Uterus (tissue), 4 donors: Measurements from ENCODE around the gene ASPDH. TPM values are rescaled to one million over a fixed set of nuclear protein-coding genes. Genes with fewer than 3 reads are reported as not detected.

Source experiments
- DNase-seq, 2 donors: peaks; one replicate each; pipeline ENCODE4 v3.0.0-alpha.2; 2019 to 2020
- H3K27ac ChIP-seq, 2 donors: fragments of 200-600 bp; sonication (generic); 1 replicate in 1 of 2; 2 replicates in 1 of 2; pipeline ENCODE4 v1.5.1; 2016 to 2018
- H3K27me3 ChIP-seq, 2 donors: fragments of 200-600 bp; sonication (generic); one replicate each; pipeline ENCODE4 v1.5.1; 2018 to 2019; ENCODE audit warnings: control low read depth in 1 of 2
- H3K36me3 ChIP-seq, 2 donors: fragments of 200-600 bp; sonication (generic); one replicate each; pipeline ENCODE4 v1.5.1; 2019; ENCODE audit warnings: control low read depth in 1 of 2
- H3K4me1 ChIP-seq, 2 donors: fragments of 200-600 bp; sonication (generic); one replicate each; pipeline ENCODE4 v1.5.1; 2018 to 2019; ENCODE audit warnings: control low read depth in 1 of 2
- H3K4me3 ChIP-seq, 2 donors: fragments of 200-600 bp; sonication (generic); 1 replicate in 1 of 2; 2 replicates in 1 of 2; pipeline ENCODE4 v1.5.1; 2018 to 2019; ENCODE audit warnings: mild to moderate bottlenecking in 1 of 2
- H3K9me3 ChIP-seq, 2 donors: fragments of 200-600 bp; sonication (generic); one replicate each; pipeline ENCODE4 v1.5.1; 2019; ENCODE audit warnings: control low read depth in 1 of 2
- CTCF ChIP-seq, 4 experiments: fragments of 200-600 bp in 2 of 4; fragments of 450-650 bp in 2 of 4; sonication (generic) in 2 of 4; IDR thresholded peaks; one replicate each; pipeline ENCODE4 v1.5.1; 2016 to 2019; ENCODE audit warnings: antibody characterized with exemption in 4 of 4, mild to moderate bottlenecking in 2 of 4, moderate library complexity in 1 of 4
- POLR2A ChIP-seq, 2 donors: fragments of 450-650 bp; IDR thresholded peaks; one replicate each; pipeline ENCODE4 v1.6.1; 2016; ENCODE audit warnings: antibody characterized with exemption in 2 of 2, mild to moderate bottlenecking in 1 of 2, moderate library complexity in 1 of 2
- intact Hi-C: fragments of 100-400 bp; cut with DNase I; formaldehyde crosslinking; loops from one replicate; pipeline ENCODE4 v1.15.1; 2023; ENCODE audit warnings: low total_unique reads
- total RNA-seq, 4 donors: library from RNA; depleted of rRNA in 3 of 4; stranded (reverse); fragments of >200 nt in 3 of 4; gene quantifications; one replicate each; pipeline versions ENCODE4 v1.1.0 to v1.2.4, GENCODE V29; 2014 to 2023
- donor health status: DM: yes; HTN: yes; CAD: no.

Gene ASPDH
- total RNA-seq, 4 donors from 2014 or later: not detected

GRCh38 chr19:50500060-50500752 is 13.5 kb downstream of the ASPDH start:
- H3K4me1 ChIP-seq: no peaks in the 10 kb centered on the region
- intact Hi-C loops: no loop called here
- H3K4me3 ChIP-seq: no peak overlapping the region
- DNase-seq: peak in 1 of 2 donors; percentile 9
- no peaks in the 10 kb centered on the region for H3K27me3 ChIP-seq
- no peak overlapping the region for H3K27ac ChIP-seq
- H3K9me3 ChIP-seq: no peaks in the 10 kb centered on the region
- TF ChIP-seq POLR2A (IDR thresholded peaks at IDR 0.05): no peak
- TF ChIP-seq CTCF (IDR thresholded peaks at IDR 0.05): no peak
- no peaks in the 10 kb centered on the region for H3K36me3 ChIP-seq

GRCh38 chr19:50498219-50499056 is 15.3 kb downstream of the ASPDH start:
- TF ChIP-seq CTCF (IDR thresholded peaks at IDR 0.05): no peak
- TF ChIP-seq POLR2A (IDR thresholded peaks at IDR 0.05): no peak
- Histone ChIP-seq H3K27ac (no peak overlapping the region), H3K4me3 (no peak overlapping the region), H3K4me1 (no peaks in the 10 kb centered on the region), H3K36me3 (no peaks in the 10 kb centered on the region), H3K9me3 (no peaks in the 10 kb centered on the region), H3K27me3 (no peaks in the 10 kb centered on the region)
- no peak for DNase-seq
- intact Hi-C loops: no loop called here

GRCh38 chr19:50497022-50497405 is 16.7 kb downstream of the ASPDH start:
- no peak for TF ChIP-seq POLR2A (IDR thresholded peaks at IDR 0.05)
- TF ChIP-seq CTCF (IDR thresholded peaks at IDR 0.05): no peak
- Histone ChIP-seq H3K27ac (no peak overlapping the region), H3K4me3 (no peak overlapping the region), H3K36me3 (no peaks in the 10 kb centered on the region), H3K9me3 (no peaks in the 10 kb centered on the region), H3K27me3 (no peaks in the 10 kb centered on the region), H3K4me1 (no peaks in the 10 kb centered on the region)
- intact Hi-C loops: no loop called here
- peak in 1 of 2 donors; percentile 4 for DNase-seq

- Histone ChIP-seq H3K4me3 (no peak overlapping the region), H3K4me1 (no peaks in the 10 kb centered on the region), H3K9me3 (no peaks in the 10 kb centered on the region), H3K36me3 (no peaks in the 10 kb centered on the region), H3K27me3 (no peaks in the 10 kb centered on the region), H3K27ac (no peak overlapping the region)
- intact Hi-C loops: no loop called here
- DNase-seq: peak in 1 of 2 donors; percentile 5
- TF ChIP-seq POLR2A (IDR thresholded peaks at IDR 0.05): no peak
- TF ChIP-seq CTCF (IDR thresholded peaks at IDR 0.05): no peak
Observed at GRCh38 chr19:50496189-50497021, 17.3 kb downstream of the ASPDH start.
